Body of pancreas (tissue), 4 donors: ENCODE data around the gene LAMA2. TPM values are rescaled to one million over a fixed set of nuclear protein-coding genes. Genes with fewer than 3 reads are reported as not detected.

ENCODE experiments used
- ATAC-seq: fragments of 150-250 bp; one replicate; pipeline ENCODE4 v1.9.1; 2016
- DNase-seq, 4 donors: peaks; one replicate each; pipeline ENCODE4 v3.0.0-alpha.2; 2019
- H3K27ac ChIP-seq, 4 donors: fragments of 200-600 bp; sonication (generic); 1 replicate in 3 of 4; 2 replicates in 1 of 4; pipeline versions ENCODE4 v1.5.1 to v1.6.1; 2016 to 2019; ENCODE audit warnings: mild to moderate bottlenecking in 1 of 4, mixed read lengths in 1 of 4, moderate library complexity in 1 of 4
- H3K27me3 ChIP-seq, 2 donors: fragments of 200-600 bp; sonication (generic); one replicate each; pipeline ENCODE4 v1.6.0; 2016; ENCODE audit warnings: mild to moderate bottlenecking in 1 of 2
- H3K36me3 ChIP-seq, 2 donors: fragments of 200-600 bp; sonication (generic); replicated peaks in 1 of 2; 2 replicates each; pipeline ENCODE4 v1.5.1; 2016; ENCODE audit warnings: low read depth in 2 of 2; ENCODE audit not compliant: insufficient read depth in 1 of 2
- H3K4me1 ChIP-seq: fragments of 200-600 bp; sonication (generic); one replicate; pipeline ENCODE4 v1.6.0; 2016
- H3K4me3 ChIP-seq, 2 donors: fragments of 200-600 bp; sonication (generic); 1 replicate in 1 of 2; 2 replicates in 1 of 2; pipeline ENCODE4 v1.5.1; 2016 to 2019
- H3K9me3 ChIP-seq, 3 donors: fragments of 200-600 bp; sonication (generic); 1 replicate in 2 of 3; 2 replicates in 1 of 3; pipeline ENCODE4 v1.5.1; 2016
- CTCF ChIP-seq, 7 experiments: fragments of 450-650 bp in 4 of 7; fragments of 200-600 bp in 3 of 7; sonication (generic) in 3 of 7; IDR thresholded peaks; one replicate each; pipeline ENCODE4 v1.5.1; 2016 to 2019; ENCODE audit warnings: antibody characterized with exemption in 7 of 7
- POLR2A ChIP-seq, 3 donors: fragments of 450-650 bp; IDR thresholded peaks; one replicate each; pipeline ENCODE4 v1.6.1; 2016; ENCODE audit warnings: antibody characterized with exemption in 3 of 3, mild to moderate bottlenecking in 2 of 3
- WGBS, 2 donors: methylation state at CpG; one replicate each; pipeline ENCODE4 v1.1.5; 2017; 5-methylcytosine and 5-hydroxymethylcytosine counted together
- intact Hi-C: fragments of 100-400 bp; cut with DNase I; formaldehyde crosslinking; loops from one replicate; pipeline ENCODE4 v1.15.1; 2023
- total RNA-seq, 2 donors: library from RNA; depleted of rRNA; stranded (reverse); fragments of >200 nt; gene quantifications; one replicate each; pipeline ENCODE4 v1.1.0, GENCODE V29; 2016

LAMA2 gene
- total RNA-seq, 2 donors from 2014 or later, result 43.3 to 54.7 TPM

- H3K4me3 ChIP-seq, result no peak overlapping the region
- no peaks in the 10 kb centered on the region for H3K36me3 ChIP-seq
- TF ChIP-seq CTCF (IDR thresholded peaks at IDR 0.05) (no peak), POLR2A (IDR thresholded peaks at IDR 0.05) (no peak)
- WGBS, 2 donors, result 65 to 66% methylated on average over 1 of the region's 1 CpG
- H3K9me3 ChIP-seq, result no peaks in the 10 kb centered on the region
- H3K27me3 ChIP-seq, result no peaks in the 10 kb centered on the region
- intact Hi-C loops, result no loop called here
- H3K27ac ChIP-seq, result no peak overlapping the region
- no peaks in the 10 kb centered on the region for H3K4me1 ChIP-seq
- DNase-seq (no peak), ATAC-seq (no peak)
These were observed 324.9 kb downstream of the LAMA2 start for GRCh38 chr6:129207832-129208231.

GRCh38 chr6:129208415-129209034, 325.6 kb downstream of the LAMA2 start:
- Histone ChIP-seq H3K4me1 (no peaks in the 10 kb centered on the region), H3K36me3 (no peaks in the 10 kb centered on the region), H3K9me3 (no peaks in the 10 kb centered on the region), H3K4me3 (no peak overlapping the region), H3K27ac (no peak overlapping the region), H3K27me3 (no peaks in the 10 kb centered on the region)
- no peak for ATAC-seq
- TF ChIP-seq POLR2A (IDR thresholded peaks at IDR 0.05) (no peak), CTCF (IDR thresholded peaks at IDR 0.05) (no peak)
- intact Hi-C loops, result no loop called here
- no peak for DNase-seq

- Histone ChIP-seq H3K9me3 (no peaks in the 10 kb centered on the region), H3K4me3 (no peak overlapping the region), H3K4me1 (no peaks in the 10 kb centered on the region), H3K27ac (no peak overlapping the region), H3K36me3 (no peaks in the 10 kb centered on the region), H3K27me3 (no peaks in the 10 kb centered on the region)
- TF ChIP-seq POLR2A (IDR thresholded peaks at IDR 0.05) (no peak), CTCF (IDR thresholded peaks at IDR 0.05) (no peak)
- intact Hi-C loops, result no loop called here
- ATAC-seq, result no peak
- WGBS, 2 donors, result 77 to 80% methylated on average over 6 of the region's 6 CpGs
- DNase-seq, result no peak
These were observed 326.4 kb downstream of the LAMA2 start for GRCh38 chr6:129209355-129209754.

GRCh38 chr6:129210684-129211083, 327.7 kb downstream of the LAMA2 start:
- H3K36me3 ChIP-seq, result no peaks in the 10 kb centered on the region
- TF ChIP-seq CTCF (IDR thresholded peaks at IDR 0.05), result no peak
- no peak for TF ChIP-seq POLR2A (IDR thresholded peaks at IDR 0.05)
- ATAC-seq, result no peak
- no peak overlapping the region for H3K27ac ChIP-seq
- no peak for DNase-seq
- intact Hi-C loops, result no loop called here
- no peaks in the 10 kb centered on the region for H3K9me3 ChIP-seq
- WGBS, 2 donors, result 72 to 82% methylated on average over 4 of the region's 4 CpGs
- H3K27me3 ChIP-seq, result no peaks in the 10 kb centered on the region
- no peaks in the 10 kb centered on the region for H3K4me1 ChIP-seq
- no peak overlapping the region for H3K4me3 ChIP-seq

GRCh38 chr6:129211626-129212025, 328.7 kb downstream of the LAMA2 start:
- H3K36me3 ChIP-seq, result no peaks in the 10 kb centered on the region
- H3K27ac ChIP-seq, result no peak overlapping the region
- H3K4me3 ChIP-seq, result no peak overlapping the region
- H3K27me3 ChIP-seq, result no peaks in the 10 kb centered on the region
- no peak for DNase-seq
- 40 to 53% methylated on average over 1 of the region's 1 CpG for WGBS, 2 donors
- H3K9me3 ChIP-seq, result no peaks in the 10 kb centered on the region
- no peak for ATAC-seq
- TF ChIP-seq POLR2A (IDR thresholded peaks at IDR 0.05) (no peak), CTCF (IDR thresholded peaks at IDR 0.05) (no peak)
- no peaks in the 10 kb centered on the region for H3K4me1 ChIP-seq
- intact Hi-C loops, result no loop called here
